ENCODE measurements around the gene CERS6. TPM values are rescaled to one million over a fixed set of nuclear protein-coding genes. Genes with fewer than 3 reads are reported as not detected.

CERS6 gene
- total and polyA plus RNA-seq, 2 experiments from 2014 or later: 7.4 to 35.0 TPM

DNA sequence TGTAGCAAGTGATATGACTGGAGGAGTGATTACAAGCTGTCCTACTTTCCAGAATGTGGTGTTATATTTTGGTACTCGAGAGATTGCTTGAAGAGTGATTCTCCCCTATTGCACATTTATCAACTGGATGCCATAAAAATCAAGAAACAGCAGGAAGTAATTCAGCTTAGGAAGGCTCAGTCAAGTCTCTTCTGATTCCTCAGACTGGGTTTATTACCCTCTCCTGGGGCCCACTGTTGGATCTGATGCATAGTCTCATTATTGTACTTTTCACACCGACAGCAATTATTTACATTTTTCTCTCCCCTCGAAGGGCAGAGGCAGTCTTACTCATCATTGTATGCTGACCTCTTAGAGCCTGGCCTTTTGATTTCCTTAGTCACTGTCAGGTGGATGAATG lies 355.6 kb downstream of the CERS6 start (continued):
- TF ChIP-seq CTCF (conservative IDR thresholded peaks at IDR 0.05; ENCODE audit: low read depth in 2 of 2): no peak
- TF ChIP-seq, protein P1, sequence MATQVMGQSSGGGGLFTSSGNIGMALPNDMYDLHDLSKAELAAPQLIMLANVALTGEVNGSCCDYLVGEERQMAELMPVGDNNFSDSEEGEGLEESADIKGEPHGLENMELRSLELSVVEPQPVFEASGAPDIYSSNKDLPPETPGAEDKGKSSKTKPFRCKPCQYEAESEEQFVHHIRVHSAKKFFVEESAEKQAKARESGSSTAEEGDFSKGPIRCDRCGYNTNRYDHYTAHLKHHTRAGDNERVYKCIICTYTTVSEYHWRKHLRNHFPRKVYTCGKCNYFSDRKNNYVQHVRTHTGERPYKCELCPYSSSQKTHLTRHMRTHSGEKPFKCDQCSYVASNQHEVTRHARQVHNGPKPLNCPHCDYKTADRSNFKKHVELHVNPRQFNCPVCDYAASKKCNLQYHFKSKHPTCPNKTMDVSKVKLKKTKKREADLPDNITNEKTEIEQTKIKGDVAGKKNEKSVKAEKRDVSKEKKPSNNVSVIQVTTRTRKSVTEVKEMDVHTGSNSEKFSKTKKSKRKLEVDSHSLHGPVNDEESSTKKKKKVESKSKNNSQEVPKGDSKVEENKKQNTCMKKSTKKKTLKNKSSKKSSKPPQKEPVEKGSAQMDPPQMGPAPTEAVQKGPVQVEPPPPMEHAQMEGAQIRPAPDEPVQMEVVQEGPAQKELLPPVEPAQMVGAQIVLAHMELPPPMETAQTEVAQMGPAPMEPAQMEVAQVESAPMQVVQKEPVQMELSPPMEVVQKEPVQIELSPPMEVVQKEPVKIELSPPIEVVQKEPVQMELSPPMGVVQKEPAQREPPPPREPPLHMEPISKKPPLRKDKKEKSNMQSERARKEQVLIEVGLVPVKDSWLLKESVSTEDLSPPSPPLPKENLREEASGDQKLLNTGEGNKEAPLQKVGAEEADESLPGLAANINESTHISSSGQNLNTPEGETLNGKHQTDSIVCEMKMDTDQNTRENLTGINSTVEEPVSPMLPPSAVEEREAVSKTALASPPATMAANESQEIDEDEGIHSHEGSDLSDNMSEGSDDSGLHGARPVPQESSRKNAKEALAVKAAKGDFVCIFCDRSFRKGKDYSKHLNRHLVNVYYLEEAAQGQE (IDR thresholded peaks at IDR 0.05; ENCODE audit: unreplicated experiment): no peak
- TF ChIP-seq, protein P2, sequence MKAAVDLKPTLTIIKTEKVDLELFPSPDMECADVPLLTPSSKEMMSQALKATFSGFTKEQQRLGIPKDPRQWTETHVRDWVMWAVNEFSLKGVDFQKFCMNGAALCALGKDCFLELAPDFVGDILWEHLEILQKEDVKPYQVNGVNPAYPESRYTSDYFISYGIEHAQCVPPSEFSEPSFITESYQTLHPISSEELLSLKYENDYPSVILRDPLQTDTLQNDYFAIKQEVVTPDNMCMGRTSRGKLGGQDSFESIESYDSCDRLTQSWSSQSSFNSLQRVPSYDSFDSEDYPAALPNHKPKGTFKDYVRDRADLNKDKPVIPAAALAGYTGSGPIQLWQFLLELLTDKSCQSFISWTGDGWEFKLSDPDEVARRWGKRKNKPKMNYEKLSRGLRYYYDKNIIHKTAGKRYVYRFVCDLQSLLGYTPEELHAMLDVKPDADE (IDR thresholded peaks at IDR 0.05): no peak

DNA sequence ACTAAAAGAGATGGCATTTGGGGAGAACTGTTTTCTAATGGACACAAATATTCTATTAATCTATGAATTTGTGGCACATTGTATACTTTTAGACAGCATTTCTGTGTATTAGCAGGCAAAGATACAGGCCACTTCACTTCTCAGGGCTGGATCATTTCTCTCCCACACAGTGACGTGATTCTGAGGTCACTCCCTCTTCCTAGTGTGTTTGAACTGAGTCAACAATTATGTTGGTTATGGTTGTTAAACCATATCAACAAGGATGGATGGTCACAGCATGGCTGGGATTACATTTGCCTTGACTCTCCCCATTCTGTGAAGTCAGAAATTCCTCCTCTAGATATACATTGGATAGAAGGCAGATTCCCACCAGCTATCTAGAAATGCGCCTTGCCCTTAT lies 358.0 kb downstream of the CERS6 start:
- Histone ChIP-seq H3K9me2 (ENCODE audit: insufficient read depth) (no peaks in the 10 kb centered on the region; the same call in 1 of the 2 replicates), H3K4me1 (ENCODE audit: insufficient read depth) (peaks cover 7% of the 10 kb centered on the region; the same call in 1 of the 2 replicates), H3K4me3 (no peak overlapping the region), H3K79me2 (replicated peaks; ENCODE audit: insufficient read depth) (no peaks in the 10 kb centered on the region), H3K27ac (ENCODE audit: low read depth) (no peak overlapping the region), H4K20me1 (replicated peaks; ENCODE audit: insufficient read depth) (no peaks in the 10 kb centered on the region), H3F3A (replicated peaks; ENCODE audit: low read depth) (no peaks in the 10 kb centered on the region), H3K36me3 (ENCODE audit: insufficient read depth) (no peaks in the 10 kb centered on the region), H3K27me3 (ENCODE audit: insufficient read depth) (no peaks in the 10 kb centered on the region), H3K4me2 (no peak overlapping the region), H2AFZ (no peak overlapping the region)
- no peaks in the 10 kb centered on the region for H3K36me3 Mint-ChIP-seq (ENCODE audit: low read depth)
- H3K27ac Mint-ChIP-seq: no peak overlapping the region
- no peaks in the 10 kb centered on the region for H3K9me3 Mint-ChIP-seq
- H3K4me3 Mint-ChIP-seq: no peak overlapping the region
- ATAC-seq: no peak
- no peak for DNase-seq (ENCODE audit: low spot score)
- no peaks in the 10 kb centered on the region for H3K27me3 Mint-ChIP-seq (ENCODE audit: insufficient read depth, low read depth, poor library complexity)
- no peak for TF ChIP-seq CTCF (conservative IDR thresholded peaks at IDR 0.05; ENCODE audit: low read depth in 2 of 2)
- H3K4me1 Mint-ChIP-seq: peaks cover 13% of the 10 kb centered on the region
